GM19324 (cell line): ENCODE measurements around the gene GRID1.

Experiments used
- ATAC-seq: cut with Tn5 transposase; IDR thresholded peaks from one replicate; pipeline ENCODE4 v1.9.1; 2021; ENCODE audit warnings: mild to moderate bottlenecking, moderate library complexity; ENCODE audit not compliant: unreplicated experiment, low FRiP score

Gene GRID1

GRCh38 chr10:85604136-85604725 is 762.4 kb downstream of the GRID1 start:
- ATAC-seq = no peak

GRCh38 chr10:85603151-85603940 is 763.2 kb downstream of the GRID1 start:
- ATAC-seq = no peak

- no peak for ATAC-seq
Measured at GRCh38 chr10:85602713-85603112, 763.9 kb downstream of the GRID1 start.

GRCh38 chr10:85602306-85602705 is 764.3 kb downstream of the GRID1 start:
- ATAC-seq = no peak

DNA sequence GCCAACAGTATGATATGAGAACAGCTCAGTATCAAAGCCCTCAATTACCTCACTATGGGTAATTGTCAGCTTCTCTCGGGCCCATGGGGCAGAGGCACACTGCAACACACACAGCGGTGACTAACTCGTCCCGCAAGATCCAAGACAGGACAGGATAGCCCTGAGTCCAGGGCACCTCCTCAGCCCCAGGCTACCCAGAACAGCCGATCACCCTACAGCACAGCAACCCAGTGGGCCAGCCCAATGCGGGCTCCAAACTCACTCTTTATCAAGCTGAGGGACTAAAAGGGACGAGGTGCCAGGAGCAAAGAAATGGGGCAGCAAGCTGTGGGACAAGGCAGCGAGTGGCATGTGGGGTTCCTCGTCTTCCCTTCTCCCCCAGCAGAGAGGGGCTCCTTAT is 765.1 kb downstream of the GRID1 start:
- ATAC-seq = no peak

- ATAC-seq = no peak
Measured at GRCh38 chr10:85600744-85601081, 765.9 kb downstream of the GRID1 start.

- no peak for ATAC-seq
Measured at GRCh38 chr10:85600026-85600743, 766.4 kb downstream of the GRID1 start.

GRCh38 chr10:85599081-85599480 is 767.5 kb downstream of the GRID1 start:
- ATAC-seq = no peak

- no peak for ATAC-seq
Measured at GRCh38 chr10:85598646-85599045, 767.9 kb downstream of the GRID1 start.

GRCh38 chr10:85597006-85597405 is 769.6 kb downstream of the GRID1 start:
- ATAC-seq = no peak

GRCh38 chr10:85596389-85596788 is 770.2 kb downstream of the GRID1 start:
- no peak for ATAC-seq

DNA sequence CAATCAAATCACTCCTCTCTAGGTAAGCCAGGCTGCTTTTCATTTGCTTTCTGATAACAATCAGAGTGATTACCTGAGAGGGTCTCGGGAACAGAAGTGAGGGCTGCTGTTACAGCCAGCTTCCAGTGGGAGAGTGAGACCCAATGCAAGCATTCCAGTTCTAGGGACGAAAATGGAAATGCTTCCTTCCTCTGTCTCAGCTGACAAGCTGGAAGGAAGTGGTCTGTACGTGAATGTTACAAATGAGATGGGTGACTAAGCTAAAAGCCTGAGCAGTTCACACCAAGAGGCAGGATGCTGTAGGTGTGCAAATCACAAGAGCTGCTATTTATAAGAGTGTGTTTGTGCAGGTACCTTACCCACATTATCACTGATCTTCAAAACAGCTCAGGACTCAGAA is 772.4 kb downstream of the GRID1 start:
- ATAC-seq = no peak

GRCh38 chr10:85593226-85593772 is 773.3 kb downstream of the GRID1 start:
- ATAC-seq = no peak

GRCh38 chr10:85581371-85581770 is 785.2 kb downstream of the GRID1 start:
- no peak for ATAC-seq

GRCh38 chr10:85580585-85580984 is 786.0 kb downstream of the GRID1 start:
- ATAC-seq = no peak

DNA sequence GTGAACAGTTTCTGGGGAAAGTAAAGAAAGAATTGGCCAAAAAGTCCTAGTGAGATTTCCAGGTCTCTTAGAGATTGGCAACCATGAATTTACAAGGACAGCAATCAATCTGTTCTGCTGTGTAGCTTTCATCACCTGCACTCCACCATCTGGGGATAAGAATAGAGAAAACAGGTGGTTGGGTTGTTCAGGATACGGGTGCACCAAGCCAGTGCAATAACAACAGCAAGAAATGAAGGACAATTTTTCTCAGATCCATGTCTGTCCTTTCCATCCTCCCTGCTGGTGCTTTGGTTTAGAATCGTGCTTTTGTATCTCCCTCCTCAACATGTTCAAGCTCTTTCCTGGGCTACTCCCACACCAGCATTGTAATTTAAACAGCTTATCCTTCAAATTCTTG is 787.7 kb downstream of the GRID1 start:
- ATAC-seq = no peak

GRCh38 chr10:85575441-85575840 is 791.2 kb downstream of the GRID1 start:
- ATAC-seq = no peak

DNA sequence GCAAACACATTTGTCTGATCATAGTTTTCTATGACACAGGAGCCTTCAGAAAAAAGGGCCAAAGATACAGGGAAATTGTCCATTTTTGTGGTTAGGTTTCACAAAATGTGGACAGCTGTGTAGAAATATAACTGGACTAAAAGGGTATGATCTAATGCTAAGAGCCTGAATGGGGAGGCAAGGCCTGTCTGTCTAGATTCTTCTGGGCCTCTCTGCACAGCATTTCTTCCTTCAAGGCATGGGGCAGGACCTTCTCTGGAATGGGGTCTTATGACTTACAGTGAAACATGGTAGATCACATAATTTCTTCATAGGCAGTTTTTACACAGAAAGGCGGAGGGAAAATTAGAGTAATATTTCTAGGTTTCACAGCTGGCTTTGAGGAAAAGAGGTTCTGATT is 795.7 kb downstream of the GRID1 start:
- ATAC-seq = no peak

DNA sequence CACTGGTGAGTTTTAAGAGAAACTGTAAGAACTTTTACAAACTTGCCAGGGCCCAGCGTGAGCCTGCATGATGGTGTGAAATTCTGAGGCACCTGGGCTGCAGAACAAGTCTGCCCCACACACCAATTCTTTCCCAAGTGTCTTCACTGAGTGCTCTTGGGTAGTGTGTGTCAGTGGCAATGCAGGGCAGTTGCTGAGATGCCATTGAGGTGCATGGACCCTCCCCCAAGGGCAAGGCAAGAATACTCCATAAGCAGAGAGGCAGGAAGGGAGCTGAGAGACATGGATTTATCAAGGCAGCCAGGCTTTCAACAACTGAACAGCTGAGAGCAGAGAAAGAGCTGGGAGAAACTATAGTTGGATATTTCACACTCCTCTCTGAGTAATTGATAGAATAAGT is 801.2 kb downstream of the GRID1 start:
- no peak for ATAC-seq

GRCh38 chr10:85558533-85558932 is 808.1 kb downstream of the GRID1 start:
- no peak for ATAC-seq

DNA sequence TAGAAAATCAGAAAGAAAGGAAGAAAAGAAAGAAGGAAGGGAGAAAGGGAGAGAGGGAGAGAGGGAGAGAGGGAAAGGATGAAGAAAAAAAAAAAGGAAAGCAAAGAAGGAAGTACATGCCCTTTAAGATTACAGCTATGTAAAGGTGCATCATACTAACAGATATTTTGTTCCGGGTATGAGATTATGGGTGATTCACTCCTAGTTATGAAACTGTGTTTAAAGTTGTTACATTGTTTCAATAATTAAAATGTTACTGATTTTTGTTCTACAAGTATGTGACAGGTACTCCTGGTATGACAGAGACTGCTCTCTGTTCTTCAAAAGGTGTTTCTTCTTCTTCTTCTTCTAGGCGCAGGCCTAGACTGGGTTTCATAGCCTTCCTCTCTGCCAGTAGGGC is 808.9 kb downstream of the GRID1 start:
- no peak for ATAC-seq
